Right lobe of liver (tissue), 4 donors: ENCODE results near the gene THSD7B.

ENCODE experiments used
- CTCF ChIP-seq, 4 donors: fragments of 200-600 bp in 3 of 4; fragments of 450-650 bp in 1 of 4; IDR thresholded peaks; one replicate each; pipeline versions ENCODE4 v1.5.1 to v1.8.0; 2016 to 2022; ENCODE audit warnings: antibody characterized with exemption in 4 of 4, mild to moderate bottlenecking in 2 of 4
- POLR2A ChIP-seq: fragments of 450-650 bp; IDR thresholded peaks from one replicate; pipeline ENCODE4 v1.6.1; 2017; ENCODE audit warnings: antibody characterized with exemption, mild to moderate bottlenecking
- donor health status: DM: no; HTN: no; CAD: no.
- donor health status: DM: no; HTN: no; CAD: no.
- donor health status: DM: no; HTN: yes; CAD: no.

GRCh38 chr2:136828162-136828561 is 62.8 kb downstream of the THSD7B start:
- TF ChIP-seq CTCF (IDR thresholded peaks at IDR 0.05) (no peak), POLR2A (no peak)
